Transverse colon (tissue), 4 donors: ENCODE results near the gene CCPG1. TPM values are rescaled to one million over a fixed set of nuclear protein-coding genes. Genes with fewer than 3 reads are reported as not detected.
"Not testable (repeated sequence)": the region's sequence is repeated elsewhere in the genome, so short reads cannot be mapped to it uniquely, and the experiment has no call there.

Experiments
- DNase-seq: peaks from one replicate; pipeline ENCODE4 v3.0.0-alpha.2; 2019
- H3K27ac ChIP-seq, 4 donors: fragments of 200-600 bp; sonication (generic); 2 replicates each; pipeline ENCODE4 v1.5.1; 2016 to 2018; ENCODE audit warnings: inconsistent platforms in 4 of 4
- H3K27me3 ChIP-seq: fragments of 200-600 bp; sonication (generic); 2 replicates; pipeline ENCODE4 v1.5.1; 2017; ENCODE audit warnings: inconsistent platforms
- H3K36me3 ChIP-seq, 4 donors: fragments of 200-600 bp; sonication (generic); 2 replicates each; pipeline ENCODE4 v1.5.1; 2017 to 2019; ENCODE audit warnings: inconsistent platforms in 4 of 4
- H3K4me1 ChIP-seq, 4 donors: fragments of 200-600 bp; sonication (generic); 2 replicates each; pipeline ENCODE4 v1.5.1; 2017 to 2020; ENCODE audit warnings: inconsistent platforms in 4 of 4
- H3K4me3 ChIP-seq, 4 donors: fragments of 200-600 bp; sonication (generic); 1 replicate in 1 of 4; 2 replicates in 3 of 4; pipeline versions ENCODE4 v1.5.1 to v1.6.1; 2017 to 2019; ENCODE audit warnings: inconsistent platforms in 4 of 4
- H3K9me3 ChIP-seq, 2 donors: fragments of 200-600 bp; sonication (generic); 2 replicates each; pipeline ENCODE4 v1.5.1; 2017 to 2019; ENCODE audit warnings: inconsistent platforms in 2 of 2
- CTCF ChIP-seq, 5 experiments: fragments of 200-600 bp in 3 of 5; fragments of 450-650 bp in 2 of 5; sonication (generic) in 3 of 5; IDR thresholded peaks; 1 replicate in 2 of 5; 2 replicates in 3 of 5; pipeline ENCODE4 v1.5.1; 2016 to 2017; ENCODE audit warnings: antibody characterized with exemption in 5 of 5, inconsistent platforms in 3 of 5, mild to moderate bottlenecking in 2 of 5, moderate library complexity in 1 of 5
- EP300 ChIP-seq: sonication (generic); formaldehyde crosslinking; IDR thresholded peaks from one replicate; pipeline ENCODE4 v1.6.1; 2017; ENCODE audit warnings: antibody characterized with exemption, low read depth
- POLR2A ChIP-seq: fragments of 450-650 bp; IDR thresholded peaks from one replicate; pipeline ENCODE4 v1.6.1; 2016; ENCODE audit warnings: antibody characterized with exemption, mild to moderate bottlenecking, moderate library complexity
- POLR2AphosphoS5 ChIP-seq, 3 donors: sonication (generic); formaldehyde crosslinking; IDR thresholded peaks; one replicate each; pipeline ENCODE4 v1.6.1; 2016; ENCODE audit warnings: antibody characterized with exemption in 3 of 3
- WGBS, 2 donors: methylation state at CpG; one replicate each; pipeline ENCODE4 v1.1.5; 2018; ENCODE audit warnings: low coverage in 1 of 2; 5-methylcytosine and 5-hydroxymethylcytosine counted together
- in situ Hi-C, 4 donors: fragments of 200-750 bp; cut with MboI; loops; one replicate each; pipeline versions ENCODE4 v1.15.0 to v1.15.1; 2017; ENCODE audit warnings: low sequenced_read_pairs in 3 of 4, low pct_ligation_motif_present in 1 of 4, low pct_unique_long_range_greater_than_20kb in 1 of 4
- intact Hi-C: fragments of 100-400 bp; cut with DNase I; formaldehyde crosslinking; loops from one replicate; pipeline ENCODE4 v1.15.1; 2023; ENCODE audit warnings: low total_unique reads
- total RNA-seq, 4 donors: library from RNA; depleted of rRNA; stranded (reverse); fragments of >200 nt; gene quantifications; one replicate each; pipeline ENCODE4 v1.1.0, GENCODE V29; 2016

The CCPG1 gene
- total RNA-seq, 4 donors from 2014 or later = 8.6 to 69.5 (median 52.6) TPM

- H3K27me3 ChIP-seq = no peaks in the 10 kb centered on the region
- no peaks in the 10 kb centered on the region for H3K36me3 ChIP-seq
- DNase-seq = no peak
- no peaks in the 10 kb centered on the region for H3K9me3 ChIP-seq
- WGBS, 2 donors = 29 to 36% methylated on average over 6 of the region's 6 CpGs
- no peaks in the 10 kb centered on the region for H3K4me1 ChIP-seq
- in situ Hi-C loops (loop anchor here in 2 of 4 donors (10.0 kb wide), 2 partner anchors 210 to 220 kb away; no protein-coding TSS in a partner anchor), intact Hi-C loops (no loop called here)
- no peak overlapping the region for H3K4me3 ChIP-seq
- TF ChIP-seq EP300 = no peak
- TF ChIP-seq POLR2AphosphoS5 (IDR thresholded peaks at IDR 0.05) = no peak
- TF ChIP-seq CTCF (IDR thresholded peaks at IDR 0.05) = peak; percentile 35 to 55 (median 42)
- no peak for TF ChIP-seq POLR2A
- no peak overlapping the region for H3K27ac ChIP-seq
Measured at GRCh38 chr15:55434989-55435825, 27.0 kb upstream of the CCPG1 start.

GRCh38 chr15:55422089-55422488 lies 13.9 kb upstream of the CCPG1 start:
- Histone ChIP-seq H3K27me3 (no peaks in the 10 kb centered on the region), H3K4me1 (no peaks in the 10 kb centered on the region), H3K4me3 (no peak overlapping the region), H3K9me3 (no peaks in the 10 kb centered on the region), H3K27ac (no peak overlapping the region), H3K36me3 (no peaks in the 10 kb centered on the region)
- WGBS, 2 donors = 0% methylated on average over 1 of the region's 1 CpG
- intact Hi-C loops (no loop called here), in situ Hi-C loops (loop anchor here in 2 of 4 donors (25.0 kb wide), 1 partner anchor 210 kb away; no protein-coding TSS in a partner anchor)
- no peak for DNase-seq
- no peak for TF ChIP-seq POLR2AphosphoS5 (IDR thresholded peaks at IDR 0.05)
- TF ChIP-seq POLR2A = no peak
- no peak for TF ChIP-seq EP300
- no peak for TF ChIP-seq CTCF (IDR thresholded peaks at IDR 0.05)

GRCh38 chr15:55420171-55420866 lies 12.2 kb upstream of the CCPG1 start:
- TF ChIP-seq POLR2A (no peak), POLR2AphosphoS5 (IDR thresholded peaks at IDR 0.05) (no peak), EP300 (no peak), CTCF (IDR thresholded peaks at IDR 0.05) (no peak)
- no peaks in the 10 kb centered on the region for H3K9me3 ChIP-seq
- H3K27me3 ChIP-seq = no peaks in the 10 kb centered on the region
- no peaks in the 10 kb centered on the region for H3K4me1 ChIP-seq
- DNase-seq = no peak
- H3K27ac ChIP-seq = no peak overlapping the region
- in situ Hi-C loops = loop anchor here in 2 of 4 donors (25.0 kb wide), 1 partner anchor 208 kb away; no protein-coding TSS in a partner anchor
- intact Hi-C loops = no loop called here
- no peak overlapping the region for H3K4me3 ChIP-seq
- H3K36me3 ChIP-seq = no peaks in the 10 kb centered on the region

- in situ Hi-C loops = loop anchor here in 2 of 4 donors (25.0 kb wide), 1 partner anchor 205 kb away; no protein-coding TSS in a partner anchor
- WGBS, 2 donors = 41 to 57% methylated on average over 8 of the region's 8 CpGs
- DNase-seq, H3K4me3 ChIP-seq, H3K36me3 ChIP-seq, H3K9me3 ChIP-seq, H3K4me1 ChIP-seq, H3K27me3 ChIP-seq, intact Hi-C loops: not testable (repeated sequence)
- peak overlapping the region in 1 of 4 donors; percentile 0 for H3K27ac ChIP-seq
Measured at GRCh38 chr15:55417678-55418077, 9.5 kb upstream of the CCPG1 start.

GRCh38 chr15:55408976-55409375 lies 817 bp upstream of the CCPG1 start:
- H3K9me3 ChIP-seq, DNase-seq, intact Hi-C loops, H3K27me3 ChIP-seq, H3K36me3 ChIP-seq: not testable (repeated sequence)
- peaks cover 5 to 36% (median 19%) of the 10 kb centered on the region in 4 donors for H3K4me1 ChIP-seq
- peak overlapping the region; percentile 41 to 77 (median 64) for H3K4me3 ChIP-seq
- 51 to 60% methylated on average over 6 to 14 of the region's 14 CpGs for WGBS, 2 donors
- in situ Hi-C loops = loop anchor here in 2 of 4 donors (25.0 kb wide), 1 partner anchor 197 kb away; no protein-coding TSS in a partner anchor
- H3K27ac ChIP-seq = peak overlapping the region; percentile 89 to 95 (median 94)
